Central memory CD8-positive, alpha-beta T cell (primary cell): Measurements from ENCODE around the gene PSMC1.
"Not testable (repeated sequence)": the region's sequence is repeated elsewhere in the genome, so short reads cannot be mapped to it uniquely, and the experiment has no call there.

ENCODE experiments used
- ATAC-seq: fragments of 150-1000 bp; cut with Tn5 transposase; replicated peaks from 2 replicates; pipeline ENCODE4 v1.10.0; 2022; ENCODE audit warnings: mild to moderate bottlenecking, moderate FRiP score, moderate number of reproducible peaks; ENCODE audit not compliant: poor library complexity, severe bottlenecking; ENCODE audit errors: extremely low read depth
- DNase-seq, 2 donors: peaks; one replicate each; pipeline ENCODE4 v3.0.0; 2021; ENCODE audit warnings: low spot score in 2 of 2
- H3K27ac Mint-ChIP-seq: one replicate; pipeline ENCODE4 v1.8.0; 2022; ENCODE audit warnings: low read depth, mild to moderate bottlenecking, moderate library complexity, mixed read lengths
- H3K27me3 Mint-ChIP-seq: one replicate; pipeline ENCODE4 v1.8.0; 2022; ENCODE audit warnings: mixed read lengths
- H3K36me3 Mint-ChIP-seq: one replicate; pipeline ENCODE4 v1.8.0; 2022; ENCODE audit warnings: mild to moderate bottlenecking, moderate library complexity, mixed read lengths; ENCODE audit not compliant: insufficient read depth
- H3K4me1 Mint-ChIP-seq: one replicate; pipeline ENCODE4 v1.8.0; 2022; ENCODE audit warnings: mixed read lengths
- H3K4me3 Mint-ChIP-seq: one replicate; pipeline ENCODE4 v1.8.0; 2022; ENCODE audit warnings: mild to moderate bottlenecking, moderate library complexity, mixed read lengths
- H3K9me3 Mint-ChIP-seq: one replicate; pipeline ENCODE4 v1.8.0; 2022; ENCODE audit warnings: mixed read lengths

The PSMC1 gene

GRCh38 chr14:90256354-90257131, at the start of gene PSMC1:
PSMC1 (plus strand) TSS chr14:90256553; CDS start chr14:90256598, 45 bp downstream.
- Mint-ChIP-seq H3K27me3 (peaks cover 28% of the 10 kb centered on the region), H3K4me1 (peaks cover 28% of the 10 kb centered on the region), H3K9me3 (no peaks in the 10 kb centered on the region), H3K27ac (peak within 1 kb of the TSS; percentile 99), H3K4me3 (peak within 1 kb of the TSS; percentile 94), H3K36me3 (peaks cover 29% of the 10 kb centered on the region)
- ATAC-seq (peak; percentile 89), DNase-seq (peak; percentile 68 to 79)

- ATAC-seq: no peak
These were observed 43.1 kb upstream of the PSMC1 start for GRCh38 chr14:90213099-90213748.

GRCh38 chr14:90228478-90228877, 27.9 kb upstream of the PSMC1 start:
- Mint-ChIP-seq H3K9me3 (no peaks in the 10 kb centered on the region), H3K27me3 (peaks cover 22% of the 10 kb centered on the region), H3K27ac (no peak overlapping the region), H3K4me3 (no peak overlapping the region), H3K36me3 (no peaks in the 10 kb centered on the region), H3K4me1 (no peaks in the 10 kb centered on the region)
- DNase-seq (no peak), ATAC-seq (no peak)

More at GRCh38 chr14:90213099-90213748, 43.1 kb upstream of the PSMC1 start:
- Mint-ChIP-seq H3K4me1 (no peaks in the 10 kb centered on the region), H3K36me3 (no peaks in the 10 kb centered on the region), H3K27ac (no peak overlapping the region), H3K9me3 (no peaks in the 10 kb centered on the region), H3K27me3 (peaks cover 56% of the 10 kb centered on the region), H3K4me3 (no peak overlapping the region)
- DNase-seq: no peak

- not testable (repeated sequence) for H3K4me3 Mint-ChIP-seq, ATAC-seq, H3K36me3 Mint-ChIP-seq, H3K27ac Mint-ChIP-seq, H3K9me3 Mint-ChIP-seq, H3K4me1 Mint-ChIP-seq, DNase-seq
- peaks cover 24% of the 10 kb centered on the region for H3K27me3 Mint-ChIP-seq
These were observed 26.4 kb upstream of the PSMC1 start for GRCh38 chr14:90229942-90230341.

DNA sequence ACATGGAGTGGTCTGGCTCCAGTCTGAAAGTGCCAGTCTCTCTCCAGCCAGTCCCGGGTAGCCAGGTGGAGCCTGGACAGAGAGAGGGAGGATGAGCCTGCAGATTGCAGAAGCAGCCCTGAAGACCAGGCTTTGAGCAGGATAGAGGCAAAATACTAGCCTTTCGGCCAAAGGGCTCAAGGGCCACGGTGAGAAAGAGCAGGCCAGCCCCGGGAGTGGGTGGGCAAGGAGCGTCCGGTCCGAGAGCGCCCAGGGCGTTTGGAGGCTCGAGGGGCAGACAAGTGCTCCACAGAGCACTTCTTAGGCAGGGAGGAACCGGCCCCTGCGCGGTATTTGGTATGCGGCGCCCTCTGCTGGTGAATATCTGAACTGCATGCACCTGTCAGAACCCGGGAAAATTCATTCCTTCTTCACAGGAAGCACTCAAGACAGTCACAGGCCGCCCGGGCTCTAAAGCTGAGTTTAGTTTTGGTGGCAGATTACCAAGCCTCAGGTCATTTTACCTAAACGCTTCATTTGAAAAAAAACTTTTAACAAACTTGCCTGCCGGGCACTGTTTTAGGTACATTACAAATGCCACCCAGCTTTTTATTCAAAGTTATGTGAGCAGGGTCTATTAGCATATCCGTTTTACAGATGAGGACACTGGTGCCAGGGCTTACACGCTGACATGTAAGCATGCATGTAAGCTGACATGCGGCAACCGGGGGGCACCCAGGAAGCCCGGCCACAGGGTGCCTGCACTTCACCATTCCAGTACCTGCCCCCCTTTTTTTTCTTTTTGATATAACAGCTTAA, 21.0 kb upstream of the PSMC1 start:
- Mint-ChIP-seq H3K9me3 (peaks cover 33% of the 10 kb centered on the region), H3K4me3 (no peak overlapping the region), H3K4me1 (peaks cover 14% of the 10 kb centered on the region), H3K36me3 (peaks cover 1% of the 10 kb centered on the region), H3K27ac (no peak overlapping the region), H3K27me3 (peaks cover 49% of the 10 kb centered on the region)
- ATAC-seq: peak; percentile 36
- peak; percentile 40 to 48 for DNase-seq

DNA sequence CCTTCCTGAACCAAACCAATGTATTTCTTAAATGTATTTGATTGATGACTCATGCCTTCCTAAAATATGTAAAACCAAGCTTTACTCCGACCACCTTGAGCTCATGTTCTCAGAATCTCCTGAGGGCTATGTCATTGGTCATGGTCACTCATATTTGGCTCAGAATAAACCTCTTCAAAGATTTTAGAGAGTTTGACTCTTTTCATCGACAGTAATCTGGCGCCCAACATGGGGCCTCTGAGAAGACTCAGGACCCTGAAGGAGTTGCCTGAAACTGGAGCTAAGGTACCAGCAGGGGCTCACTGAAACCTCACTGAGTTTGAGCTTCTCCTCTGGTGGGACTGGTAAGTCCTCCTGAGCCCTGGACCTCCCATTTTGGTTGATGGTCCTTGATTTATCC, 17.2 kb upstream of the PSMC1 start:
- peaks cover 33% of the 10 kb centered on the region for H3K9me3 Mint-ChIP-seq
- ATAC-seq (no peak), DNase-seq (no peak)
- no peak overlapping the region for H3K27ac Mint-ChIP-seq
- peaks cover 1% of the 10 kb centered on the region for H3K36me3 Mint-ChIP-seq
- peaks cover 34% of the 10 kb centered on the region for H3K27me3 Mint-ChIP-seq
- no peak overlapping the region for H3K4me3 Mint-ChIP-seq
- peaks cover 14% of the 10 kb centered on the region for H3K4me1 Mint-ChIP-seq

DNA sequence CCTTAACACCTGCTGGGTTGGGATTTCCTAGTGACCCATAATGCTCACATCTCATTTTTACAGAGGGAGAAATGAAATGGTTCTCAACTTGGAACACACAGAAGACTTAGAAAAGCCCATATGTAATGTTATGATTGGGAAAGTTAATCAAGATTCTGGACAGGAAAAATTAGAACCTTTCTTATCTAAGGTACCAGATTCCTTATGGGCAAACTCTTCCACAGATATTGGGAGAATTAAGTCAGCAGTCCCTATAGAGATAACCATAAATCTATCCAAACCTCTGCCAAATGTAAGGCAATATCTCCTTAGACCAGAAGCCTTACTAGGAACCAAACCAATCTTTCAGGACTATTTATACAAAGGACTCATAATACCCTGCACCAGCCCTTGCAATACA, 13.9 kb upstream of the PSMC1 start:
- ATAC-seq (no peak), DNase-seq (no peak)
- no peaks in the 10 kb centered on the region for H3K4me1 Mint-ChIP-seq
- no peak overlapping the region for H3K27ac Mint-ChIP-seq
- peaks cover 25% of the 10 kb centered on the region for H3K27me3 Mint-ChIP-seq
- H3K9me3 Mint-ChIP-seq: peaks cover 19% of the 10 kb centered on the region
- H3K36me3 Mint-ChIP-seq: no peaks in the 10 kb centered on the region
- H3K4me3 Mint-ChIP-seq: no peak overlapping the region

- H3K27me3 Mint-ChIP-seq: peaks cover 50% of the 10 kb centered on the region
- H3K9me3 Mint-ChIP-seq: no peaks in the 10 kb centered on the region
- H3K36me3 Mint-ChIP-seq: no peaks in the 10 kb centered on the region
- no peak for ATAC-seq
- H3K4me1 Mint-ChIP-seq: no peaks in the 10 kb centered on the region
- H3K27ac Mint-ChIP-seq: no peak overlapping the region
- DNase-seq: no peak
- no peak overlapping the region for H3K4me3 Mint-ChIP-seq
These were observed 9.4 kb upstream of the PSMC1 start for GRCh38 chr14:90246936-90247335.

DNA sequence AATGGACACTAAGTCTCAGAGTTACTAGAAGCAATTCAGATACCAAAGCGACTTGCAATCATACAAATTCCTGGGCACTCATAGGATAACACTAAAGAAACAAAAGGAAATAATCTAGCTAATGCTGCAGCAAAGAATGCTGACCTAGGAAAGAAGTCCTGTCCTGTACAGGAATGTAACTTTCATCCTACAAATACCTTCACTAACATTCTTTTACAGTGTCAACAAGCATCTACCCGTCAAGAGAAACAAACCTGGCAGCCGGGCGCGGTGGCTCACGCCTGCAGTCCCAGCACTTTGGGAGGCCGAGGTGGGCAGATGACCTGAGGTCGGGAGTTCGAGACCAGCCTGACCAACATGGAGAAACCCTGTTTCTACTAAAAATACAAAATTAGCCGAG, 8.9 kb upstream of the PSMC1 start:
- not testable (repeated sequence) for DNase-seq, H3K27ac Mint-ChIP-seq, H3K4me3 Mint-ChIP-seq, H3K9me3 Mint-ChIP-seq, ATAC-seq, H3K36me3 Mint-ChIP-seq, H3K4me1 Mint-ChIP-seq
- H3K27me3 Mint-ChIP-seq: peaks cover 55% of the 10 kb centered on the region

DNA sequence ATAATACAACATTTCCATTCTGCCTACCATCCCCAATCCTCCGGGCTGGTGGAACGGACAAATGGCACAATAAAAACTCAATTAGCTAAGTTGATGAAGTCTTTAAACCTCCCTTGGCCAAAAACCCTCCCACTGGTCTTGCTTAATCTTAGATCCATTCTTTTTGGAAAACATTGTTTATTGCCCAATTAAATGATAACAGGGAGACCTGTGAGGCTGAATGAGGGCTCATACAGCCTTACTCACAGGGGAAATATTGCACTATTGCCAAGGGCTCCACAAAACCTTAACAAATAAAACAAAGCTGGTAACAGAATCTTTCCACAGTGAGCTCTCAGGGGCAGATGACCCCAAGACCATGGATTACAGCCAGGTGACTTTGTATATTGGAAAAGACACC, 7.8 kb upstream of the PSMC1 start:
- DNase-seq: no peak
- peaks cover 64% of the 10 kb centered on the region for H3K27me3 Mint-ChIP-seq
- no peak overlapping the region for H3K4me3 Mint-ChIP-seq
- no peaks in the 10 kb centered on the region for H3K9me3 Mint-ChIP-seq
- no peak for ATAC-seq
- no peaks in the 10 kb centered on the region for H3K36me3 Mint-ChIP-seq
- H3K4me1 Mint-ChIP-seq: no peaks in the 10 kb centered on the region
- no peak overlapping the region for H3K27ac Mint-ChIP-seq

DNA sequence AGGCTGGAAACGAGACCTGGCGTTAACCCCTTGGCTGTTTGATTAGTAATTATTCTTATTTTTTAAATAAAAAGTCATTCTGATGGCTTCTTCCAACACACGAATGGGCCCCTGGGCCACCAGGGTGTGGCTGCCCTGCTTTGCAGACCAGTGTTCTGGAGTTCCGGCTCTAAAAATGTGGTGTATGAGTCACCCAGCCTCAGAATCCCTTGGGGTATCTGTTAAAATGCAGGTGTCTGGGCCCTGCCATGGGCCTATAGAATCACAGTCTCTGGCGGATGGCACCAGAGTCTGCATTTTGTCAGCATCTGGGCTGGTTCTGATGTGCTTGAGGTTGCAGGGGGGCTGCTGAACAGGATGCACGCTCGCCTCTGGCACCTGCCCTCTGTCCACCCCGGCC, 2.5 kb upstream of the PSMC1 start:
- Mint-ChIP-seq H3K9me3 (no peaks in the 10 kb centered on the region), H3K4me3 (no peak overlapping the region), H3K27me3 (peaks cover 43% of the 10 kb centered on the region), H3K4me1 (peaks cover 26% of the 10 kb centered on the region), H3K27ac (no peak overlapping the region), H3K36me3 (peaks cover 9% of the 10 kb centered on the region)
- ATAC-seq (no peak), DNase-seq (no peak)

DNA sequence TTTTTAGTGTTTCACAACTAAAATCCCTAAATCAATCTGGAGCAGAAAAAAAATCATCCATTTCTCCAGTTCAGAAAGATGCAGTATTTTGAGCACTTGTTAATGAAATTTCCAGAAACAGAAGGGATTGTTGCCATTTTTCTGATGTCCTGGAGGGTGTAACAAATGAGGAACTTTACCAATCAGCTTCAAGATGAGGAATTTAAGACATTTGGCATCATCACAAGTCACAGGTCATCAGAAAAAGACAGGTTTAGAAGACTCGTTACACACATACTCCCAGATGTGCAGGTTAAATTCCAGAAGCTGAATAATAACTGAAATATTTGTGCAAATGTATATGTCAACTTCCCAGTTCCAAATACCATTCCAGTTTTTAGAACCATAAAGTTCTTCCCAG, 482 bp upstream of the PSMC1 start:
- ATAC-seq: no peak
- peaks cover 28% of the 10 kb centered on the region for H3K4me1 Mint-ChIP-seq
- H3K4me3 Mint-ChIP-seq: peak overlapping the region; percentile 94
- no peaks in the 10 kb centered on the region for H3K9me3 Mint-ChIP-seq
- H3K27ac Mint-ChIP-seq: peak overlapping the region; percentile 99
- H3K36me3 Mint-ChIP-seq: peaks cover 23% of the 10 kb centered on the region
- no peak for DNase-seq
- peaks cover 28% of the 10 kb centered on the region for H3K27me3 Mint-ChIP-seq
